ENCODE data around the gene ALOXE3. TPM values are rescaled to one million over a fixed set of nuclear protein-coding genes. Genes with fewer than 3 reads are reported as not detected.
A peak's percentile ranks its signal among the peaks of the same experiment; 100 is the strongest.

The ALOXE3 gene
- total RNA-seq, 2 experiments from 2014 or later, result 0.81 to 0.91 TPM

DNA sequence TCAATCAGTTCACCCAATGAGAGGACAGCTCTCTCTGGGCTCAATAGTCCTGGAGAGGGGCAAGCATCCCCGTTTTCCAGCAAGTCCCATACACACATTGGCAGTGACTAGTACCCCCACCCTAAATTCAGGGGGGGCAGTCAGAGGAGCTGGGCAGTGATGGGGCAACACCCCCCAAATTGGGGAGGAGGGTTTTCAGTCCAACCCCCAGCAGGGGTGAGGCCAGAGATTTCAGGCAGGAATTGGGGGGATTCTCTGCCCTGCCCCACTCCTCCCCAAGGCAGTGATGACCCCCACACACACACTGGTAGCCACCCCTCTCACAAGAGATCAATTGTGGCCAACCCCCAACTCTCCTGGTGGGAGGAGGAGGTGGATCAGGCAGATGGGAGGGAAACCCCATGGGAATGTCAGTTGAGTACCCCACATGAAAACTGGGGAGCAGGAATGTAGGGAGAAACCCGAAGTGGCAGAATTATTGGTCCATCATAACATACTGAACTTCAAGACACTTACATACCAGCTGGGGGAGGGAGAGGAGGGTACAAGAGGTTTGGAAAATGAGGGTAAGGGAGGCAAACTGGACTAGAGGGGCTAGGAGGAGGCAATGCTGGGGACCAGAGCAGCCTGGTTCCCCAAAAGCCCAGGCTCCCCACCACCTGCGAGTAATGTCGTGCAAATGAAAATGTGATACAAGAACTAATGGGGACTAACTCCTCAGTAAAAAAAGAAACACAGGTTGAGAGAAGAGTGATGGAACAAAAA, 41.3 kb upstream of the ALOXE3 start:
- Histone ChIP-seq H3K4me1 (ENCODE audit: insufficient read depth, low read length) (peaks cover 82% of the 10 kb centered on the region), H3K27ac (ENCODE audit: low read depth in 1 of 2, low read length in 2 of 2) (peak overlapping the region; percentile 10 to 81), H3K4me3 (ENCODE audit: low read length) (no peak overlapping the region), H3K36me3 (ENCODE audit: insufficient read depth, low read length) (peaks cover 31% of the 10 kb centered on the region), H3K9me3 (ENCODE audit: control insufficient read depth in 1 of 2, insufficient read depth in 1 of 2, low read length in 2 of 2) (no peaks in the 10 kb centered on the region), H3K27me3 (ENCODE audit: control insufficient read depth in 1 of 2, insufficient read depth in 2 of 2, low read length in 2 of 2) (no peaks in the 10 kb centered on the region)
- DNase-seq, result peak in 2 of 14 experiments; percentile 11 to 36
- Mint-ChIP-seq H3K27ac (no peak overlapping the region), H3K36me3 (ENCODE audit: low read depth) (peaks cover 53% of the 10 kb centered on the region), H3K4me1 (ENCODE audit: low read depth) (peaks cover 65% of the 10 kb centered on the region), H3K27me3 (no peaks in the 10 kb centered on the region), H3K4me3 (peak overlapping the region; percentile 82), H3K9me3 (no peaks in the 10 kb centered on the region)
- intact Hi-C loops (cut with DNase I, micrococcal nuclease), result loop anchor here (2.0 to 10.0 kb wide), 6 partner anchors 27 to 675 kb away; partner anchors contain the start of genes CTC1 (in 1 of the 2), HES7 (in 1 of the 2), KDM6B (in 1 of the 2) and PFAS (in 1 of the 2)
- TF ChIP-seq, protein P1, sequence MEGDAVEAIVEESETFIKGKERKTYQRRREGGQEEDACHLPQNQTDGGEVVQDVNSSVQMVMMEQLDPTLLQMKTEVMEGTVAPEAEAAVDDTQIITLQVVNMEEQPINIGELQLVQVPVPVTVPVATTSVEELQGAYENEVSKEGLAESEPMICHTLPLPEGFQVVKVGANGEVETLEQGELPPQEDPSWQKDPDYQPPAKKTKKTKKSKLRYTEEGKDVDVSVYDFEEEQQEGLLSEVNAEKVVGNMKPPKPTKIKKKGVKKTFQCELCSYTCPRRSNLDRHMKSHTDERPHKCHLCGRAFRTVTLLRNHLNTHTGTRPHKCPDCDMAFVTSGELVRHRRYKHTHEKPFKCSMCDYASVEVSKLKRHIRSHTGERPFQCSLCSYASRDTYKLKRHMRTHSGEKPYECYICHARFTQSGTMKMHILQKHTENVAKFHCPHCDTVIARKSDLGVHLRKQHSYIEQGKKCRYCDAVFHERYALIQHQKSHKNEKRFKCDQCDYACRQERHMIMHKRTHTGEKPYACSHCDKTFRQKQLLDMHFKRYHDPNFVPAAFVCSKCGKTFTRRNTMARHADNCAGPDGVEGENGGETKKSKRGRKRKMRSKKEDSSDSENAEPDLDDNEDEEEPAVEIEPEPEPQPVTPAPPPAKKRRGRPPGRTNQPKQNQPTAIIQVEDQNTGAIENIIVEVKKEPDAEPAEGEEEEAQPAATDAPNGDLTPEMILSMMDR (IDR thresholded peaks at IDR 0.05), result no peak
- CTCF ChIA-PET, result interaction anchor here (1.4 to 2.0 kb wide), 4 partner anchors 8 to 136 kb away, joined by 5 to 17 read pairs (median 9); partner anchors contain the start of gene SLC25A35
- POLR2A ChIA-PET, result interaction anchor here (1.0 to 16.4 kb wide), 9 partner anchors 15 to 63 kb away, joined by 3 to 419 read pairs (median 29); partner anchors contain the start of genes ALOXE3, BORCS6, HES7 and TMEM107
- no peak for ATAC-seq (ENCODE audit: poor library complexity)

DNA sequence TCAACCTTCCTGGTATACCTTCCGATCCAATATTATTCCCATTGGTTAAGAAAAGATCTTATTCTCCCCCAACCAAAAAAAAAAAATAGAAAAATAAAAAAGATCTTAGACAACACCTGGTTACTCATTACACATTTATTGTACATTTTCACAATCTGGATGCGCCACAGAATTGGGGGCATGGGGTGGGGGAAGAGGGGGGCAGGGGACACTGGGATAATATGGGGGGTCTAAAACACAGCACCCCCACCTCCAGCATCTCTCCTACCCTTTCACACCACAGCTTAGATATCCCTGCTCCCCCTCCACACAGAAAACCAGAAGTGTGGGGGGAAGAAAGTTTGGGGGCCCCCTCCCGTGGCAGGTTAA, 40.7 kb upstream of the ALOXE3 start:
- peak overlapping the region; percentile 88 for H3K4me3 Mint-ChIP-seq
- Histone ChIP-seq H3K27ac (ENCODE audit: low read depth in 1 of 2, low read length in 2 of 2) (peak overlapping the region; percentile 64 to 81), H3K9me3 (ENCODE audit: control insufficient read depth in 1 of 2, insufficient read depth in 1 of 2, low read length in 2 of 2) (no peaks in the 10 kb centered on the region), H3K27me3 (ENCODE audit: control insufficient read depth in 1 of 2, insufficient read depth in 2 of 2, low read length in 2 of 2) (no peaks in the 10 kb centered on the region), H3K36me3 (ENCODE audit: insufficient read depth, low read length) (peaks cover 31% of the 10 kb centered on the region), H3K4me3 (ENCODE audit: low read length) (no peak overlapping the region), H3K4me1 (ENCODE audit: insufficient read depth, low read length) (peaks cover 82% of the 10 kb centered on the region)
- POLR2A ChIA-PET, result interaction anchor here (1.0 to 16.4 kb wide), 7 partner anchors 16 to 88 kb away, joined by 3 to 419 read pairs (median 105); partner anchors contain the start of genes BORCS6, CTC1 and TMEM107
- no peaks in the 10 kb centered on the region for H3K27me3 Mint-ChIP-seq
- ATAC-seq (ENCODE audit: poor library complexity) (no peak), DNase-seq (peak in 2 of 14 experiments; percentile 23 to 37)
- TF ChIP-seq, protein P1 (IDR thresholded peaks at IDR 0.05), result no peak
- H3K9me3 Mint-ChIP-seq, result no peaks in the 10 kb centered on the region
- intact Hi-C loops (cut with DNase I, micrococcal nuclease), result loop anchor here (2.0 to 10.0 kb wide), 5 partner anchors 28 to 674 kb away; partner anchors contain the start of genes CTC1 (in 1 of the 2), KDM6B (in 1 of the 2), PFAS (in 1 of the 2) and POLR2A (in 1 of the 2)
- CTCF ChIA-PET, result interaction anchor here (0.8 to 2.0 kb wide), 10 partner anchors 8 to 136 kb away, joined by 3 to 17 read pairs (median 4); partner anchors contain the start of genes ALOXE3 and SLC25A35
- peaks cover 58% of the 10 kb centered on the region for H3K36me3 Mint-ChIP-seq (ENCODE audit: low read depth)
- H3K27ac Mint-ChIP-seq, result no peak overlapping the region
- peaks cover 65% of the 10 kb centered on the region for H3K4me1 Mint-ChIP-seq (ENCODE audit: low read depth)

DNA sequence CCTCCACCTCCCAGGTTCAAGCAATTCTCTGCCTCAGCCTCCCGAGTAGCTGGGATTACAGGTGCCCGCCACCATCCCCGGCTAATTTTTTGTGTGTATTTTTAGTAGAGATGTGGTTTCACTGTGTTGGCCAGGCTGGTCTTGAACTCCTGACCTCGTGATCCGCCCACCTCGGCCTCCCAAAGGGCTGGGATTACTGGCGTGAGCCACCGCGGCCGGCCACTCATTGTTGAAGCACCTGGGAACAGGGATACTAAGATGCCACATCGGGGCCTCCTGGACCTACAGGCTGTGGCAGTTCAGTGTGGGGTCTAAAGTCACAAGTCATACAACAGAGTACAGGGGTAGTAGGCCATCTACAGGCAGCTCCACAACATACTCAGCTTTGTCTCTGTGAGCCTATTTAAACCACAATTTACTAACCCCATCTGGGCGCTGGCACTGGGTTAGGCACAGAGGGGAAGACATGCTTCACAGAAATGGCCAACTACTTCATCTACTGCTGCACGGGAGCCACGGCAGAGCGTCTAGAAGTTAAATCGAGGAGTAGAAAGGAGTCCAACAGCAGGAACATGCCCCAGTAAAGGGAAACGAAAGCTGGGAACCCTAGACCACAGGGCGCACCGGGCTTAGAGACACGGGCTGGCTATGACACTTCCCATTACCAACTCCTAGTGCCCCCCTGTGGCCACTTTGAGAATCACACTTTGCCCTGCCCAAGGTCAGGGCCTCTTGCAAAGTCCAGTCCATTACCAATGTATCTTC, 40.1 kb upstream of the ALOXE3 start:
- intact Hi-C loops (cut with DNase I, micrococcal nuclease), result loop anchor here (1.0 to 10.0 kb wide), 6 partner anchors 20 to 674 kb away; partner anchors contain the start of genes CTC1 (in 1 of the 2), KDM6B (in 1 of the 2), PFAS (in 1 of the 2) and POLR2A (in 1 of the 2)
- ChIA-PET POLR2A (interaction anchor here (0.6 to 16.4 kb wide), 8 partner anchors 16 to 273 kb away, joined by 3 to 419 read pairs (median 55); partner anchors contain the start of genes BORCS6, CTC1 and TMEM107), CTCF (interaction anchor here (0.8 to 2.0 kb wide), 13 partner anchors 9 to 137 kb away, joined by 3 to 17 read pairs (median 4); partner anchors contain the start of genes ALOXE3 and SLC25A35)
- Mint-ChIP-seq H3K4me3 (peak overlapping the region; percentile 88), H3K27ac (no peak overlapping the region), H3K4me1 (ENCODE audit: low read depth) (peaks cover 65% of the 10 kb centered on the region), H3K27me3 (no peaks in the 10 kb centered on the region), H3K9me3 (no peaks in the 10 kb centered on the region), H3K36me3 (ENCODE audit: low read depth) (peaks cover 59% of the 10 kb centered on the region)
- peaks cover 82% of the 10 kb centered on the region for H3K4me1 ChIP-seq (ENCODE audit: insufficient read depth, low read length)
- H3K4me3 ChIP-seq (ENCODE audit: low read length), result no peak overlapping the region
- TF ChIP-seq, protein P1 (IDR thresholded peaks at IDR 0.05), result peak; percentile 92
- peaks cover 31% of the 10 kb centered on the region for H3K36me3 ChIP-seq (ENCODE audit: insufficient read depth, low read length)
- no peaks in the 10 kb centered on the region for H3K27me3 ChIP-seq (ENCODE audit: control insufficient read depth in 1 of 2, insufficient read depth in 2 of 2, low read length in 2 of 2)
- peak; percentile 78 to 91 (median 84) for DNase-seq
- ATAC-seq (ENCODE audit: poor library complexity), result peak; percentile 7
- no peaks in the 10 kb centered on the region for H3K9me3 ChIP-seq (ENCODE audit: control insufficient read depth in 1 of 2, insufficient read depth in 1 of 2, low read length in 2 of 2)
- peak overlapping the region; percentile 64 to 81 for H3K27ac ChIP-seq (ENCODE audit: low read depth in 1 of 2, low read length in 2 of 2)
